Stimulated activated CD8-positive, alpha-beta memory T cell treated with anti-CD3 and anti-CD28 coated beads, Interleukin-12 subunit alpha, Interleukin-12 subunit beta, amount 100 ng/mL, for 24 hours (primary cell): ENCODE data around the gene ERC1.

Experiments used
- DNase-seq: peaks from one replicate; pipeline ENCODE4 v3.0.0-alpha.2; 2020; ENCODE audit errors: extremely low read depth

ERC1 gene

DNA sequence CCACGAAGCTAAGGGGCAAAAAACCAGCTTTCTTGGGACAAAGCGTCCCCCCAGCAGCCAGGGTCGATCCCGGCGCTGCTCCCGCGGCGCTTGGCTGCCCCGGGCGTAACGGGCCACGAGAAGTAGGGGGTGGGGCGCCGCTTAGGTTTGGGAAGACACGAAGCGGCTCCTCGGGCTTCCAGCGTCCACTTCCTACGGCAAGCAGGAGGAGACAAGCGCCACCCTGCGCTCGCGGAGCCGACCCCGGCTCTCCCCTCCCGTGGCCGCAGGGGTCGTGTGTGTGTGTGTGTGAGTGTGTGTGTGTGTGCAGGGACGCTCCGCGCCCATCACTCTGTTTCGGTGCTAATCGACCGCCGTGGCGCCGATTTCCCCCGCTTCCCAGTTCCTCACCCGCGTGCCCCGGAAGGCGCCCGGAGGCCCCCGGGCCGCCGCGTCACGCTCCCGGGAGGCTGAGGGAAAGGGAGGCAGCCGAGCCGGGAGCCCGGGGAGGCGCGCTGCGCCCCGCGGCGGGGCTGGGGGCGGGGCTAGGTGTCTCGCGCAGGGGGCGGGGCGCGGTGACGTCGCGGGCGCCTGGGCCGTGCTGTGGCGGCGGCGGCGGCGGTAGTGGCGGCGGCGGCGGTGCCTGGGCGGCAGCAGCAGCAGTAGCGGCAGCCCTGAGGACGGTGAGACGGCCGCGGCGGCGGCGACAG lies at the start of gene ERC1:
ERC1 (plus strand) TSS at position 563 of the 689 bp plus-strand sequence. CDS start 36,681 bp downstream, outside the sequence.
- peak; percentile 67 for DNase-seq

DNA sequence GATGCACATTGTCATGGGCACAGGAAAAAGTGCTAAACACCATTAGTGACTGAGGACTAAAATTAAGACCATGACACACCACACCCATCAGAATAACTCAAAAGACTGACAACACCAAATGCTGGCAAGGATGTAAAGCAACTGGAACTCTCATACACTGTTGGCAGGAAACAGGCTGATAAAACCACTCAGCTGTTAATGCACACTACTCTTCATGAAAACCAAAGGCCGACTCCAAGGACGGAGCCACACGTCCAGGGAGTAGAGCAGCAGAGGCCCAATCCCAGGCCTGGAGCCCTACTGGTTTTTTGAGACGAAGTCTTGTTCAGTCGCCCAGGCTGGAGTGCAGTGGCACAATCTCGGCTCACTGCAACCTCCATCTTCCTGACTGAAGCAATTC lies 48.0 kb upstream of the ERC1 start:
- DNase-seq, result no peak

DNA sequence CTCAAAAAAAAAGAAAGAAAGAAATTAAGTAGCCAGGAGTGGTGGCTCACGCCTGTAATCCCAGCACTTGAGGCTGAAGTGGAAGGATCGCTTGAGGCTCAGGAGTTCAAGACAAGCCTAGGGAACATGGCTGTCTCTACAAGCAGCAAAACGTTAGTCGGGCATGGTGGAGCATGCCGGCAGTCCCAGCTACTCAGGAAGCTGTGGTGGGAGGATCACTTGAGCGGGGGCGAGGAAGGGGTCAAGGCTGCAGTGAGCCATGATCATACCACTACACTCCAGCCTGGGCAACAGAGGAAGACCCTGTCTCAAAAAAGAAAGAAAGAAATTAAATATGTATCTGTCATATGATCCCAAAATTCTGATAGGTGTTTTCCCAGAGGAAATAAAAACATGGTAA lies 46.8 kb upstream of the ERC1 start:
- no peak for DNase-seq

- no peak for DNase-seq
Observed at GRCh38 chr12:946212-946611, 44.8 kb upstream of the ERC1 start.

DNA sequence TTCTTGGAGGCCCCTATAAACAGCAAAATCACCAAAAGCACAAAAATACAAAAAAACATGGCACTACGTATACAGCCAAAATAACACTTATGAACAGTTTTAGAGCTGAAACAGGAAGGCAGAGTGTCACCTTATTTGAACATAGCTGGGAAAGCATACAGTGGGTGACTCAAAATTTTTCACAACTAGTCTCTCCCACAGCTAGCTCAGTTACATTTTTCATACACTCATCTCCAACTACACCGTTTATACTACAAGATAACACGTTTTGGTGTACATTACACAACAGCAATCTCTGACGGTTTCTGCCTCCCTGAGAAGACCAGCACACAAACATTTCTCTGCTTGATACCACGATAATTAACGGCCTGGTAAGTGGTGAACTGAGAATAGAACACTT lies 44.4 kb upstream of the ERC1 start:
- DNase-seq, result no peak

DNA sequence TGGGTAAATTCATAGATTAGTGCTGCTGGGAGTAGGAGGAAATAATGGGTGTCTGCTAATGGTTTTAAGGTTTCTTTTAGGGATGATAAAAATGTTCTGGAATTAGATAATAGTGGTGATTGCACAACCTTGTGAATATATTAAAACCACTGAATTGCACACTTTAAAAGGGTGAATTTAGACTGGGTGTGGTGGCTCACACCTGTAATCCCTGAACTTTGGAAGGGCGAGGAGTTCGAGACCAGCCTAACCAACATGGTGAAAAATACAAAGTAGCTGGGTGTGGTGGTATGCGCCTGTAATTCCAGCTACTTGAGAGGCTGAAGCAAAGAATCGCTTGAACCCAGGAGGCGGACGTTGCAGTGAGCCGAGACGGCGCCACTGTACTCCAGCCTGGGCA lies 42.8 kb upstream of the ERC1 start:
- DNase-seq, result no peak

GRCh38 chr12:949453-950191 lies 41.4 kb upstream of the ERC1 start, which contains the start of gene RAD52:
Gene RAD52, minus strand, starts transcription at chr12:949694. Its CDS starts 16,636 bp downstream, at chr12:933058.
- peak; percentile 88 for DNase-seq

DNA sequence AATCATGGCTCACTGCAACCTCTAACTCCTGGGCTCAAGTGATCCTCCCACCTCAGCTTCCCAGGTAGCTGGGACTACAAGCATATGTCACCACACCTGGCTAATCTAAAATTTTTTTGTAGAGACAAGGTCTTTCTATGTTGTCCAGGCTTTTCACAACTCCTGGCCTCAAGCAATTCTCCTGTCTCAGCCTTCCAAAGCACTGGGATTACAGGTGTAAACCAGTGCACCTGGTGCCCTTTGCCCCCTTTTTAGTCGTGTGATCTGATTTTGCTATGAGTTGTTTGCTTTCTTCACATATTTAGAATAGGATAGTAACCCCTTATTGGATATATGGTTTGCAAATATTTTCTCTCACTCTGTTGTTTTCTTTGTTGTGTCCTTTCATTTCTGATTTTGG lies 39.8 kb upstream of the ERC1 start:
- no peak for DNase-seq

GRCh38 chr12:953776-954175 lies 37.2 kb upstream of the ERC1 start:
- DNase-seq, result no peak

DNA sequence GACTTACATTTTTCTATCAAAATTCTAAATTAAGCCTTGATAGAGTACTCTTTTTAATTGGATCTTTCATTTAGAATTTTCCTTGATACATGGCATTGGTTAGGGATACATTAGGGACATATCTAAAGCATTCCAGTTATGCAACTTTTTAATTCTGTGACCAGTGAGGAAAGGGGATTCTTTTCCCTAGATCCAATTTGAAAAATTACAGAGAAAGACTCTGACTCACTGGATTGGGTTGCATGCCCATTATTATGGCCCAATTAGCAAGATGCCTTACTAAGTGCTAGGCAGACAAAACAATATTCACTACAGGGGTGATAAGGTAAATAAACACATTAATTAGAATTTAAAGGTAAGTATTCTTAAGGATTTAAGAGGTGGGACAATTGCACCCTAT lies 36.3 kb upstream of the ERC1 start:
- DNase-seq, result no peak

- no peak for DNase-seq
Observed at GRCh38 chr12:955939-956338, 35.1 kb upstream of the ERC1 start.

DNA sequence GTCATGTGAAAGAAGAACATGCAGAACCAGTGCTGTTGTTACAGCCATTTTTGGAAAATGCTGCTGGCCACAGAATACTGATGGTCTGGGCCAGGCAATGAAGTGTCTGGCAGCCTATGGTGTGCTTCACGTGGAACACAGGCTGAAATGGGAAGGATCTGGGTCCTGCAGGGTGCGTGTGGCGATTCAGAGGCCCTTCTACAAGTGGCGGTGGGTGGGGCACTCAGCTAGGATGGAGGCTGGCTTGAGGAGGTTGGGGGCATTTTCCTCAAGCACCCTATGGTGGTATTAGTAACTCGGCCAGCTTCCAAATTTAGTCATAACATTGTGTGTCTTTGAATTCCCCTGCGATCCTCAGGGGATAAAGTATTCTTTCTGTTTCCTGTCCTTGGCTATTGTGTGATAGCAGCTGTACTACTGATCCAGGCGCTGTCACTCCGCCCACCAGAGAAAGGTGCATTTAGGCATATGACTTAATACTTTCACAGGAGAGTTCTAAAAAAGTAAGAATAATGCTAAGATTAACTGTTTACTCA lies 32.4 kb upstream of the ERC1 start:
- DNase-seq, result no peak

- DNase-seq, result no peak
Observed at GRCh38 chr12:966724-967123, 24.3 kb upstream of the ERC1 start.

DNA sequence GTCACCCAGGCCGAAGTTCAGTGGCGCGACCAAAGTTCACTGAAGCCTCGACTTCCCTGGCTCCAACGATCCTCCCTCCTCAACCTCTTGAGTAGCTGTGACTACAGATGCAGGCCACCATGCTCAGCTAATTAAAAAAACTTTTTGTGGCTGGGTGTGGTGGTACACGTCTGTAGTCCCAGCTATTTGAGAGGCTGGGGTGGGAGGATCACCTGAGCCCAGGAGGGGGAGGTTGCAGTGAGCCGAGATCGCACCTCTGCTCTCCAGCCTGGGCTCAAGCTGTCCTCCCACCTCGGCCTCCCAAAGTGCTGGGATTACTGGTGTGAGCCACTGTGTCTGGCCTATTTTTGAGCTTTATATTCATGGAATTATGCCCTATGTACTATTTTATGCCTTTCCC lies 23.4 kb upstream of the ERC1 start:
- DNase-seq, result no peak

GRCh38 chr12:968545-968944 lies 22.5 kb upstream of the ERC1 start:
- DNase-seq, result no peak

DNA sequence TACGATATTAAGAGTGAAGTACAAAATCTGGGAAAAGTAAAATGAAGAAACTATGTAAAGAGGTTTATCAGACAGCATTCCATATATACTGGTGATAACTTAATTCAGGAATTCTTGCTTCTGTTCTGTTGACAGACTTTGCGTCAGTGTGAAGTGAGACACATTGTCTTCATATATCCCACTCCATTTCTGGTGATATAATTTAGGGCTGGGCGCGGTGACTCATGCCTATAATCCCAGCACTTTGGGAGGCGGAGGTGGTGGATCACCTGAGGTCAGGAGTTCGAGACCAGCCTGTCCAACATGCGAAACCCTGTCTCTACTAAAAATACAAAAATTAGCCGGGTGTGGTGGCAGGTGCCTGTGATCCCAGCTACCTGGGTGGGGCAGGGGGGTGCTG lies 21.2 kb upstream of the ERC1 start:
- no peak for DNase-seq

GRCh38 chr12:971991-972390 lies 19.0 kb upstream of the ERC1 start:
- no peak for DNase-seq

DNA sequence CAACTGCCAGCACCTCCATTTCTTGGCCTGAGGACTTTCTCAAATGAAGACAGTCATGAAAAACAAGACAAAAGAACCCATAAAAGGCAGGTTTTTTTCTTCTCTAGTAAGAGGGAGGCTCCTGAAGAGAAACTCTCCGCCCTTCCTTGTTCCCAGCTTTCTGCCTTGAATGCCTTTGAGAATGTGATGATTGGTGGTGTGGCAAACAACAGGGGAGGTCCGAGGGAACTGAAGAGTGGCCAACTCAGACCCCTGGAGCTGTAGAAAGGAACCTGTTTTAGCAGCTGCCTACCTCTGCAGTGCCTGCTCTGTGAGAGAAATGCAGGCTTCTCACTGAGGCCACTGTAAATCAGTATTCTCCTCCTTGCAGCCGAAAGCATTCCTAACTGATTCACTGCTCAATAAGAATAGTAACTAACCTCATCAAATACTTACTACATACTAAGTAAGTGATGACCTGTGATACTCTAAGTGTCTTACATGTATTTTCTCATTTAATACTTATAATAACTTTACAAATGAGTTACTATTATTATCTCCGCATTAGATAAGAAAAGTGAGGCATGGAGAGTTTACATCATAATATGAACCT lies 16.7 kb upstream of the ERC1 start:
- DNase-seq, result no peak

DNA sequence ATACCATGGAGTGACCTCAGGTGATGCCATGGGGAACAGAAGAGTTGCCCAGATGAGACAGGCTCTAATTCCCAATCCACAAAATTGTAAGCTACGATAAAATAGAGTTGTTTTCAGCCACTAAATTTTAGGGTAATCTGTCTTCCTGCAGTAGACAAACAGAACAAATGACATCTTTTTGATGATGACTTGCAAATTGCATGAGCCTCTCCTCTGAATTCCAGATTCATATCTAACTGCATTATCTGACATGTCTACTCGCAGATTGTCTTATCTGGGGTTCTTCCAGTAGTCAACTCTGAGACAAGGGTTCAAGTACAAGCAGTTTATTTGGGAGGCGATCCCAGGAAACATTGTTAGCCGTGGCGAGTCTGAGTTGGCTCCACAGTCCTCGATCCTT lies 14.4 kb upstream of the ERC1 start:
- no peak for DNase-seq

- no peak for DNase-seq
Observed at GRCh38 chr12:977156-977555, 13.9 kb upstream of the ERC1 start.

DNA sequence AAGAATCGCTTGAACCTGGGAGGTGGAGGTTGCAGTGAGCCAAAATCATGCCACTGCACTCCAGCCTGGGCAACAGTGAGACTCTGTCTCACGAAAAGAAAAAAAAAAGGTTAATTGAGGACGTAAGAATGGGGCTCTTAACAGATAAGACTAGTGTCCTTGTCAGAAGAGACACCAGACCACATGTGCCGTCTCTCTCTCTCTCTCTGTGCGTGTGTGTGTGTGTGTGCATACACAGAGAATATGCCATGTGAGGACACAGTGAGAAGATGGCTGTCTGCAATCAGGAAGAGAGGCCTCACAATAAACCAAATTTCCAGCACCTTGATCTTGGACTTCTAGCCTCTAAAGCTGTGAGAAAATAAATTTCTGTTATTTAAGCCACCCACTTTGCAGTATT lies 11.7 kb upstream of the ERC1 start:
- no peak for DNase-seq

GRCh38 chr12:981176-981828 lies 9.7 kb upstream of the ERC1 start:
- DNase-seq, result no peak
